Kidney (tissue), 14 donors: Measurements from ENCODE around the gene SEMA5B. TPM values are rescaled to one million over a fixed set of nuclear protein-coding genes. Genes with fewer than 3 reads are reported as not detected.

Source experiments
- DNase-seq, 5 donors: peaks; one replicate each; pipeline ENCODE4 v3.0.0-alpha.2; 2013 to 2020
- FAIRE-seq: peaks from 2 replicates; lab custom pipeline; 2012; peaks lifted over from hg19 to GRCh38; lab: Jason Lieb, UNC
- H3K27ac ChIP-seq, 2 donors: one replicate each; pipeline ENCODE4 v1.7.0; 2013; ENCODE audit warnings: low read depth in 2 of 2, low read length in 2 of 2, inconsistent platforms in 1 of 2
- H3K27me3 ChIP-seq: one replicate; pipeline ENCODE4 v1.7.1; 2013; ENCODE audit warnings: low read length, inconsistent platforms; ENCODE audit not compliant: control insufficient read depth, insufficient read depth
- H3K36me3 ChIP-seq, 3 donors: one replicate each; pipeline versions ENCODE4 v1.7.0 to v1.7.1; 2013; ENCODE audit warnings: low read length in 3 of 3, control low read depth in 1 of 3, inconsistent platforms in 1 of 3; ENCODE audit not compliant: insufficient read depth in 3 of 3, control insufficient read depth in 2 of 3
- H3K4me1 ChIP-seq, 3 donors: one replicate each; pipeline versions ENCODE4 v1.7.0 to v1.7.1; 2013; ENCODE audit warnings: low read length in 3 of 3, inconsistent platforms in 1 of 3, low read depth in 1 of 3; ENCODE audit not compliant: control insufficient read depth in 2 of 3, insufficient read depth in 2 of 3
- H3K4me3 ChIP-seq, 3 donors: one replicate each; pipeline versions ENCODE4 v1.7.0 to v1.8.1; 2013; ENCODE audit warnings: low read length in 3 of 3, control low read depth in 1 of 3, inconsistent platforms in 1 of 3
- H3K9ac ChIP-seq, 3 donors: one replicate each; pipeline versions ENCODE4 v1.7.0 to v1.7.1; 2013; ENCODE audit warnings: low read length in 3 of 3, control low read depth in 1 of 3, inconsistent platforms in 1 of 3
- H3K9me3 ChIP-seq, 3 donors: one replicate each; pipeline versions ENCODE4 v1.7.0 to v1.7.1; 2013; ENCODE audit warnings: low read length in 3 of 3, control low read depth in 1 of 3, inconsistent platforms in 1 of 3; ENCODE audit not compliant: control insufficient read depth in 2 of 3, insufficient read depth in 1 of 3
- intact Hi-C: fragments of 100-400 bp; cut with DNase I; formaldehyde crosslinking; loops from one replicate; pipeline ENCODE4 v1.11.1; 2022
- polyA plus RNA-seq: library from polyadenylated mRNA; stranded (reverse); fragments of 350-450 nt; fragmentation: Illumina TruSeq; extraction: RNeasy Lipid Tissue Mini Kit (QIAGEN cat#74804); gene quantifications from one replicate; pipeline ENCODE4 v1.2.3, GENCODE V29; 2014; ENCODE audit warnings: low read depth, low replicate concordance; ENCODE audit not compliant: insufficient read depth
- total RNA-seq: library from RNA; stranded (reverse); fragmentation: NEBNext Ultra II Directional; extraction: Animal tissue kit (Norgen Biotek cat#: 25700); gene quantifications from one replicate; pipeline ENCODE4 v1.2.1, GENCODE V29; 2021
- TF ChIP-seq, protein P1 (sequence below): IDR thresholded peaks from 3 replicates; pipeline ENCODE4 v1.5.1; 2012; ENCODE audit warnings: mild to moderate bottlenecking, moderate library complexity, borderline replicate concordance; ENCODE audit not compliant: insufficient read depth; ENCODE audit errors: extremely low read depth
- donor health status: control.
- donor health status: control.
- donor health status: control.
- donor health status: control.
- donor health status: control.
- donor health status: DM: yes; HTN: yes; CAD: no.
- donor health status: Normal renal cell carcinoma (clear cell type).

Gene SEMA5B
- total and polyA plus RNA-seq, 2 donors from 2014 or later, result 6.6 to 8.4 TPM

GRCh38 chr3:122998206-122998605 is 29.4 kb downstream of the SEMA5B start:
- Histone ChIP-seq H3K36me3 (no peaks in the 10 kb centered on the region), H3K9ac (no peak overlapping the region), H3K27me3 (no peaks in the 10 kb centered on the region), H3K4me1 (peaks cover 0 to 2% (median 0%) of the 10 kb centered on the region in 3 donors), H3K9me3 (no peaks in the 10 kb centered on the region), H3K27ac (no peak overlapping the region), H3K4me3 (no peak overlapping the region)
- TF ChIP-seq, protein P1, sequence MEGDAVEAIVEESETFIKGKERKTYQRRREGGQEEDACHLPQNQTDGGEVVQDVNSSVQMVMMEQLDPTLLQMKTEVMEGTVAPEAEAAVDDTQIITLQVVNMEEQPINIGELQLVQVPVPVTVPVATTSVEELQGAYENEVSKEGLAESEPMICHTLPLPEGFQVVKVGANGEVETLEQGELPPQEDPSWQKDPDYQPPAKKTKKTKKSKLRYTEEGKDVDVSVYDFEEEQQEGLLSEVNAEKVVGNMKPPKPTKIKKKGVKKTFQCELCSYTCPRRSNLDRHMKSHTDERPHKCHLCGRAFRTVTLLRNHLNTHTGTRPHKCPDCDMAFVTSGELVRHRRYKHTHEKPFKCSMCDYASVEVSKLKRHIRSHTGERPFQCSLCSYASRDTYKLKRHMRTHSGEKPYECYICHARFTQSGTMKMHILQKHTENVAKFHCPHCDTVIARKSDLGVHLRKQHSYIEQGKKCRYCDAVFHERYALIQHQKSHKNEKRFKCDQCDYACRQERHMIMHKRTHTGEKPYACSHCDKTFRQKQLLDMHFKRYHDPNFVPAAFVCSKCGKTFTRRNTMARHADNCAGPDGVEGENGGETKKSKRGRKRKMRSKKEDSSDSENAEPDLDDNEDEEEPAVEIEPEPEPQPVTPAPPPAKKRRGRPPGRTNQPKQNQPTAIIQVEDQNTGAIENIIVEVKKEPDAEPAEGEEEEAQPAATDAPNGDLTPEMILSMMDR, result no peak
- intact Hi-C loops, result no loop called here
- no peak for FAIRE-seq
- DNase-seq, result peak in 1 of 5 donors; percentile 53

- Histone ChIP-seq H3K4me3 (no peak overlapping the region), H3K9me3 (no peaks in the 10 kb centered on the region), H3K4me1 (peaks cover 0 to 3% (median 0%) of the 10 kb centered on the region in 3 donors), H3K27ac (no peak overlapping the region), H3K27me3 (no peaks in the 10 kb centered on the region), H3K36me3 (no peaks in the 10 kb centered on the region), H3K9ac (no peak overlapping the region)
- intact Hi-C loops, result no loop called here
- DNase-seq (peak; percentile 47 to 72 (median 62)), FAIRE-seq (no peak)
- TF ChIP-seq, protein P1, result no peak
These were observed 31.5 kb downstream of the SEMA5B start for GRCh38 chr3:122996038-122996580.

DNA sequence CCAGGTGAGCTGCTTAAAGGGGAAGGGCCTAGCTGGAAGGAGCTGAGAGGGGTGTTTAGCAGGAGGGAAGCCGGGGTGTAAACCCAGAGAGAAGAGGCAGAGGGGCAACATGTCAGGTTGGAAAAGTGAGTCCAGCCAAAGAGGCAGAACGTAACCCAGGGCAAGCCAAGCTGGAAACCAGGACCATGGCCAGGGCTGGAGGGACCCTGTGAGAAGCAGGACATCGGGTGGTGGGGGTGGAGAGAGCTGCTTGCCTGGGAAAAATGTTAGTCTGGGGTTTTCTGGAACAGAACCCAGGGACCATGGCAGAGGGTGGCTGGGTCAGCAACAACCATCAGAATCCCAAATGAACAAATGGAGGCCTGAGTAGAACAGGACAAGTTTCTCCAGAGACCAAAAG is 32.6 kb downstream of the SEMA5B start:
- H3K27me3 ChIP-seq, result no peaks in the 10 kb centered on the region
- H3K4me1 ChIP-seq, result peaks cover 0 to 3% (median 0%) of the 10 kb centered on the region in 3 donors
- no peaks in the 10 kb centered on the region for H3K36me3 ChIP-seq
- FAIRE-seq (no peak), DNase-seq (no peak)
- intact Hi-C loops, result no loop called here
- no peak overlapping the region for H3K27ac ChIP-seq
- TF ChIP-seq, protein P1, result no peak
- no peaks in the 10 kb centered on the region for H3K9me3 ChIP-seq
- no peak overlapping the region for H3K4me3 ChIP-seq
- H3K9ac ChIP-seq, result no peak overlapping the region
